Epidermal melanocyte (primary cell): ENCODE data around the gene PLXNB2.
"Not testable (repeated sequence)": the region's sequence is repeated elsewhere in the genome, so short reads cannot be mapped to it uniquely, and the experiment has no call there.

Experiments used
- DNase-seq: peaks from one replicate; pipeline ENCODE4 v3.0.0; 2011; ENCODE audit warnings: low spot score; ENCODE audit not compliant: insufficient read length

PLXNB2 gene

DNA sequence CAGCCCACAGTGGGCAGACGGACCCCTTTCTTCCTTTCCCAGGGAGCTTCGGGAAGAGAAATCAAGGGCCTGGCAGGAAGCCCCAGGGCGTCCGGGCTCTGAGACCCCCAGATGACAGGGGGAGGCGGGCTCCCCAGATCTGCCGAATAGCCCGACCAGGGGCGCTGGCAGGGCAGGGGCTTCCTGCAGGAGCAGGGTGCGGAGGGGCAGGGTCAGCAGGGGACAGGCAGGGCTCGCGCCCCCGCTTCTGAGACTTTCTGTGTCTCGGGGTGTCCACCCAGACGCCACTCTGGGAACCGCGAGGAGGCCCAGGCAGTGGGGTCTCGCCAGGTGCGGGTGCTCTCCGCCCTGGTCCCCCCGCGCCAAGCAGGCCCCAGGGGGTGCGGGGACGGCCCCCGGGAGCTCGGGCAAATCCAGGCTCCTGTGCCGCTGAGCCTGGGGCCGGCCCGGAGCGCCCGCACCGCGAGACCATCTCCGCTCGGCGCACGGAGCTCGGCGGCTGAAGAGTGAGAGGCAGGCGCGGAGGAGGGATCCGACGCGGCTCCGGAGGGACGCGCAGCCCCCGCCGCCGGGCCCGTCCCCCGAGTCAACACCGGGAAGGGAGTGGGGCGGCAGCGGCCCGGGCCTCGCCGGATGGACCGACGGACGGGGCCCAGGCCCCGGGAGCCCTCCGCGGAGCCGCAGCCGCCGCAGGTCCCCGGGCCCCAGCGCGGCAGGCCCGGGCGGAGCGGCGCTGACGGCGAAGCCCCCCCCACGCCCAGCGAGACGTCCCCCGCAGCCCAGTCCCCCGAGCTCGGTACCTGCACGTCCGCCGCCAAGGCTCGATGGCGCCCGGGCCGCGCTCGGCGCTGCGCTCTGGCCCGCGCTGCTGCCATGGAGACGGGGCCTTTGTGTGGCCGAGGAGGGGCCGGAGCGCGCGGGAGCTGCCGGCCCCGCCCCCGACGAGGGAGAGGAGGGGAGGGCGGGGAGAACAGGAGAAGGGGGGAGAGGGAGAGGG, at the start of gene PLXNB2:
Gene PLXNB2, minus strand, starts transcription at position 894 of the 997 bp plus-strand sequence. CDS start 17,062 bp downstream, outside the sequence.
- DNase-seq = peak; percentile 85

GRCh38 chr22:50357222-50357621, 49.8 kb upstream of the PLXNB2 start:
- no peak for DNase-seq

DNA sequence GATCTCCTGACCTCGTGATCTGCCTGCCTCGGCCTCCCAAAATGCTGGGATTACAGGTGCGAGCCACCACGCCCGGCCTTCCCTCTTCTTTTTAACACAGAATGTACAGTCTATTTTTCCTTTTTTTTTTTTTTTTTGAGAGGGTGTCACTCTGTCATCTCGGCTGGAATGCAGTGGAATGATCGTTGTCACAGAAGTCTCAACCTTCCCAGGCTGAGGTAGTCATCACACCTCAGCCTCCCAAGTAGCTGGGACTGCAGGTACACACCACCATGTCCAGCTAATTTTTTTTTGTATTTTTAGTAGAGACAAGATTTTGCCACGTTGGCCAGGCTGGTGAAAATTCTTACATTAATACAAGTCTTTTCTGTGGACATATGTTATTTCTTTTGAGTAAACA, 48.7 kb upstream of the PLXNB2 start:
- no peak for DNase-seq

DNA sequence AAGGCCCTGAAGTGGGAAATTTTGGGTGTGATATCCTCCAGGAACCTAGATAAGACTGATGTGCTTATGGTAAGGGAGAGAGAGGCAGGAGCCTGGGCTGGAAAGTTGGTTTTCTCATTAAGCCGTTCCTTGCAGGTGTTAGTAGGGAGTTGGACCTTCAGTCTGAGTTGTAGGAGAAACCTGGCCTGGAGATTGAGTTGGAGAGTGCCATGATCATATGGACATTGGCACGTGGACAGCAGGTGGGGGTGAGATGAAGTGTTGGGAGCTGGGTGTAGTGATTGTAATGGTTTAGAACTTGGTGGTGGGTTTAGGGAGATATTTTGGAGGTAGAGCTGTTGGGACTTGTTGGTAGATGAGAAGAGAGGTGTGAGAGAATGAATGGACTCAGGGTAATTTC, 40.6 kb upstream of the PLXNB2 start:
- DNase-seq = no peak

GRCh38 chr22:50347157-50347556, 39.7 kb upstream of the PLXNB2 start:
- DNase-seq = no peak

- no peak for DNase-seq
These were observed 39.0 kb upstream of the PLXNB2 start for GRCh38 chr22:50346470-50346869.

- DNase-seq = no peak
These were observed 36.1 kb upstream of the PLXNB2 start for GRCh38 chr22:50343541-50343935.

- peak; percentile 42 for DNase-seq
These were observed 35.5 kb upstream of the PLXNB2 start, which contains the start of gene PPP6R2 for GRCh38 chr22:50342651-50343540. PPP6R2 (plus strand) TSS chr22:50343327; CDS start chr22:50393909, 50,582 bp downstream.

- peak; percentile 47 for DNase-seq
These were observed 34.7 kb upstream of the PLXNB2 start for GRCh38 chr22:50341977-50342650.

DNA sequence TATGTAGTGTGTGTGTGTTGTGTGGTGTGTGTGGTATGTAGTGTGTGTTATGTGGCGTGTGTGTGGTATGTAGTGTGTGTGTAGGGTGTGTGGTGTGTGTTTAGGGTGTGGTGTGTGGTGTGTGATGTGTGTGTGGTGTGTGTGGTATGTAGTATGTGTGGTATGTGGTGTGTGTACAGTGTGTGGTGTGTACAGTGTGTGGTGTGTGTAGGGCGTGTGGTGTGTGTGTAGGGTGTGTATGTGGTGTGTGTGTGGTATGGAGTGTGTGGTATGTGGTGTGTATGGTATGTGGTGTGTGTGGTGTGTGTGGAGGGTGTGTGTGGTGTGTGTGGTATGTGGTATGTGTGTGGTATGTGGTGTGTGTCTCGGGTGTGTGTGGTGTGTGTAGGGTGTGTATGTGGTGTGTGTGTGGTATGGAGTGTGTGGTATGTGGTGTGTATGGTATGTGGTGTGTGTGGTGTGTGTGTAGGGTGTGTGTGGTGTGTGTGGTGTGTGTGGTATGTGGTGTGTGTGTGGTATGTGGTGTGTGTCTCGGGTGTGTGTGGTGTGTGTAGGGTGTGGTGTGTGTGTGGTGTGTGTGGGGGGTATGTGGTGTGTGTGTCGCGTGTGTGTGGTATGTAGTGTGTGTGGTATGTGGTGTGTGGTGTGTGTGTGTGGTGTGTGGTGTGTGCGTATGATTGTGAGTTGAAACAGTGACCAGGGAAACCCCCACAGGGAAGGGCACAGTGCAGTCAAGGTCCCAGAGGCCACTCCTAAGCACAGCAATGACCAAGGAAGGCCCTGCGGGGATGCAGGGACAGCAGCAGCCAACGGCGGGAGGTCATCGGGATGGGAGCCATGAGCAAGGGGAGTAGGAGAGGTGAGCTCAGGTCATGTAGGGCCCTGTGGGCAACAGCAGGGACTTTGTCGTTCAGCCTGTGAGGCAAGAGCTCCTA, 32.8 kb upstream of the PLXNB2 start:
- no peak for DNase-seq

DNA sequence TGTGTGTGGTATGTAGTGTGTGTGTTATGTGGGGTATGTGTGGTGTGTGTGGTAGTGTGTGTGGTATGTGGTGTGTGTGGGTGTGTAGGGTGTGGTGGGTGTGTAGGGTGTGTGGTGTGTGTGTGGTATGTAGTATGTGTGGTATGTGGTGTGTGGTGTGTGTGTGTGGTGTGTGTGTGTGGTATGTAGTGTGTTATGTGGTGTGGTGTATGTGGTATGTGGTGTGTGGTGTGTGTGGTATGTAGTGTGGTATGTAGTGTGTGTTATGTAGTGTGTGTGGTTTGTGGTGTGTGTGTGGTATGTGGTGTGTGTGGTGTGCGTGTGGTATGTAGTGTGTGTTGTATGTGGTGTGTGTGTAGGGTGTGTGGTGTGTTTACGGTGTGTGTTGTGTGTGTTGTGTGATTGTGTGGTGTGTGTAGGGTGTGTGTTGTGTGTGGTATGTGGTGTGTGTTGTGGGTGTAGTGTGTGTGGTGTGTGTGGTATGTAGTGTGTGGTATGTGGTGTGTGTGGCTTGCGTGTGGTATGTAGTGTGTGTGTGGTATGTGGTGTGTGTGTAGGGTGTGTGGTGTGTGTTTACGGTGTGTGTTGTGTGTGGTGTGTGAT, 31.5 kb upstream of the PLXNB2 start:
- DNase-seq = no peak

- no peak for DNase-seq
These were observed 30.7 kb upstream of the PLXNB2 start for GRCh38 chr22:50338042-50338573.

DNA sequence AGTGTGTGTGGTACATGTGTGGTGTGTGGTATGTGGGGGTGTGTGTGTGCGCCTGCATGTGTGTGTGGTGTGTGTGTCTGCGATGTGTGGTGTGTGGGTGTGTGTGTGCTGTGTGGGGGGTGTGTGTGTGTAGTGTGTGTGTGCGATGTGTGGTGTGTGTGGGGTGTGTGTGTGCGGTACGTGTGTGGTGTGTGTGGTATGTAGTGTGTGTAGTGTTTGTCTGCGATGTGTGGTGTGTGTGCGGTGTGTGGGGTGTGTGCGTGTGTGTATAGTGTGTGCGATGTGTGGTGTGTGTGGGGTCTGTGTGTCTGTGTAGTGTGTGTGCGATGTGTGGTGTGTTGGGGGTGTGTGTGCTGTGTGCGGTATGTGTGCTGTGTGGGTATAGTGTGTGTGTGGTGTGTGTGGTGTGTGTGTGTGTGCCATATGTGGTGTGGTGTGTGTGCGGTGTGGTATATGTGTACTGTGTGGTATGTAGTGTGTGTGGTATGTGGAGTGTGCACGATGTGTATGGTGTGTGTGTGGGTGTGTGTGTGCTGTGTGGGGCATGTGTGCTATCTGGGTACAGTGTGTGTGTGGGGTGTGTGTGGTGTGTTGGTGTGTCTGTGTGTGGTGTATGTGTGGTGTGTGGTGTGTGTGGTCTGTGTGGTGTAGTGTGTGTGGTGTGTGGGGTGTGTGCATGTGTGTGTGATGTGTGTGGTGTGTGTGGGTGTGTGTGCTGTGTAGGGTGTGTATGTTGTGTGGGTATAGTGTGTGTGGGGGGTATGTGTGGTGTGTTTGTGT, 30.0 kb upstream of the PLXNB2 start:
- DNase-seq = no peak

DNA sequence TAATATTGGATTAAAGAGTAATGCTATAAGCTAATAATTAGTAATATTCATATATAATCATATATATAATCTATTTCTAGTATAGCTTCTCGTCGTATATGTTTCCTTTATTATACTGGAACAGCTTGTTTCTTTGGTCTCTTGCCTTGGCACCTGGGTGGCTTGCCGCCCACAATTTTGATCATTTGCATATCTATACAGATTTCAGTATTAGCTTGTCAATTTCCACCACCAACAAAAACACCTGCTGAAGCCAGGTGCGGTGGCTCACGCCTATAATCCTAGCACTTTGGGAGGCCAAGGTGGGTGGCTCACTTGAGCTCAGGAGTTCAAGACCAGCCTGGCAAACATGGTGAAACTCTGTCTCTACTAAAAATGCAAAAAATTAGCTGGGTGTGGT, 27.0 kb upstream of the PLXNB2 start:
- not testable (repeated sequence) for DNase-seq

GRCh38 chr22:50329236-50329635, 21.8 kb upstream of the PLXNB2 start:
- DNase-seq = no peak

- DNase-seq = no peak
These were observed 20.2 kb upstream of the PLXNB2 start for GRCh38 chr22:50327711-50328019.

DNA sequence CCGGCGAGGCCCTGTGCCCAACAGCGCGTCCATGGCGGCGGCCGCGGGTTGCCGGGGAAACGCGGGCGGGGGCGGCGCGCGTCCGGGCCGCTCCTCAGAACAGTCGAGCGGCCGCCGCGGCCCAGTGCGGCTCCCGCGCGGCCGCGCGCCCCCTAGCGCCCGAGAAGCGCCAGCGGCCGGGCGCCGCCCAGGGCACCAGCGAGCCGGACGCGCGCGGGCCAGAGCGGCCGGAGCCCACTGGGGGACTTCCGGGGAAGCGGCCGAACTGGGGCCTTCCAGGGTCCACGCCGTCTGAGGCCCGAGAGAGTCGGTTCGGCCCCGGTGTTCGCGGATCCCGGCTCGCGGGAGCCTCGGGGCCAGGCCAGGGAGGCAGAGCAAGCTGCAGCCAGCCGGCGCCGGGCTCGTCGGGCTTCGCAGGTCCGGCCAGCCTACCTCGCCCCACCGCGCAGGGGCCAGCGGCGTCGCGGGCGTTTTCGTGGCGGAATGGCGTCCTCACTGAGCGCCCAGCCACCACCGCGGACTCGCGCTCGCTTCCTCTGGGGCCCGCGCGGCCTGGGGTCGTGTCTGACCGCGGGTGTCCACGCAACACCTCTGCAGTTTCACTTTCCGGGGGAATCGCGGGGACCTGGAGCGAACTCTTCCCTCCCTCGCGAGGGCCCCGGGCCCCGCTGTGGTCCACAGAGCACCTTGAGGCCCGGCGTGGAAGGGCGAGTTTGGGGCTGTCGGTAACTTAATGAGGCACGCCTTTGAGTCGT, 19.7 kb upstream of the PLXNB2 start, which contains the start of gene DENND6B:
Gene DENND6B, minus strand, starts transcription at position 57 of the 755 bp plus-strand sequence. Its CDS starts 24 bp downstream, at position 33.
- DNase-seq = peak; percentile 90
